K562 (cell line): ENCODE data around the gene RAB24. TPM values are rescaled to one million over a fixed set of nuclear protein-coding genes. Genes with fewer than 3 reads are reported as not detected.

Source experiments
- ATAC-seq: fragments of 200-7000 bp; cut with Tn5 transposase; 3 replicates; pipeline ENCODE4 v1.9.1; 2020; ENCODE audit warnings: moderate library complexity
- BruUV-seq: library from RNA; stranded (reverse); fragments of 400-500 nt; replicated peaks from 2 replicates; lab custom pipeline; 2021; lab: Mats Ljungman, UMichigan
- CTCF ChIA-PET: fragments of 300-600 bp; formaldehyde crosslinking; extraction: SDS; loops from one replicate; lab custom pipeline; 2021; ENCODE audit warnings: low intra/inter-chr PET ratio; lab: Yijun Ruan, JAX
- POLR2A ChIA-PET: fragments of 300-600, 350-650 bp; sonication (Branson Sonifier 250); formaldehyde crosslinking; extraction: SDS; loops from one replicate; lab custom pipeline; 2021; ENCODE audit warnings: antibody characterized with exemption, inconsistent platforms; lab: Yijun Ruan, JAX
- DNase-seq, 4 experiments: peaks; one replicate each; pipeline versions ENCODE4 v3.0.0 to v3.0.0-alpha.2; 2011 to 2018; ENCODE audit warnings: low spot score in 3 of 4, mixed read lengths in 3 of 4; ENCODE audit errors: extremely low read depth in 1 of 4
- FAIRE-seq: peaks from 2 replicates; lab custom pipeline; 2011; peaks lifted over from hg19 to GRCh38; lab: Jason Lieb, UNC
- H2AFZ ChIP-seq: 2 replicates; pipeline ENCODE4 v1.6.0; 2011; ENCODE audit warnings: low read depth, low read length, control low read depth, inconsistent platforms
- H3K27ac ChIP-seq: fragments of 200-600 bp; 3 replicates; pipeline ENCODE4 v1.8.0; 2011; ENCODE audit warnings: low read depth, mild to moderate bottlenecking, control low read depth, inconsistent platforms, low read length, moderate library complexity, mixed read lengths; ENCODE audit errors: extremely low read depth
- H3K27me3 ChIP-seq, 2 experiments: fragments of 300-600 bp in 1 of 2; 2 replicates in 1 of 2; 3 replicates in 1 of 2; pipeline versions ENCODE4 v1.6.0 to v1.8.0; 2011; ENCODE audit warnings: inconsistent platforms in 2 of 2, low read length in 2 of 2, mild to moderate bottlenecking in 1 of 2, mixed read lengths in 1 of 2, moderate library complexity in 1 of 2; ENCODE audit not compliant: control insufficient read depth in 2 of 2, insufficient read depth in 2 of 2
- H3K36me3 ChIP-seq: fragments of 300-600 bp; 3 replicates; pipeline ENCODE4 v1.8.0; 2011; ENCODE audit warnings: mild to moderate bottlenecking, low read length, inconsistent platforms; ENCODE audit not compliant: control insufficient read depth, insufficient read depth
- H3K4me1 ChIP-seq, 2 experiments: fragments of 200-600 bp in 1 of 2; replicated peaks in 1 of 2; 2 replicates in 1 of 2; 3 replicates in 1 of 2; pipeline versions ENCODE4 v1.5.1 to v1.8.0; 2011; ENCODE audit warnings: inconsistent platforms in 2 of 2, low read length in 2 of 2, mild to moderate bottlenecking in 1 of 2, mixed read lengths in 1 of 2, moderate library complexity in 1 of 2; ENCODE audit not compliant: control insufficient read depth in 2 of 2, insufficient read depth in 2 of 2
- H3K4me2 ChIP-seq: 2 replicates; pipeline ENCODE4 v1.6.1; 2011; ENCODE audit warnings: low read length, control low read depth, inconsistent platforms, mixed read lengths; ENCODE audit not compliant: insufficient read depth
- H3K4me3 ChIP-seq: fragments of 200-600 bp; sonication (generic), shearing (Covaris generic); 2 replicates; pipeline ENCODE4 v1.5.1; 2016; ENCODE audit warnings: control low read depth, inconsistent platforms
- H3K79me2 ChIP-seq: fragments of 200-600 bp; 3 replicates; pipeline ENCODE4 v1.8.0; 2011; ENCODE audit warnings: low read length, inconsistent platforms; ENCODE audit not compliant: control insufficient read depth, insufficient read depth
- H3K9ac ChIP-seq, 2 experiments: 2 replicates each; pipeline versions ENCODE4 v1.6.0 to v1.6.1; 2011; ENCODE audit warnings: low read depth in 2 of 2, low read length in 2 of 2, control low read depth in 1 of 2, inconsistent platforms in 1 of 2, mild to moderate bottlenecking in 1 of 2, mixed read lengths in 1 of 2; ENCODE audit not compliant: insufficient read depth in 1 of 2
- H3K9me1 ChIP-seq: one replicate; pipeline ENCODE4 v1.6.0; 2011; ENCODE audit warnings: inconsistent platforms, mild to moderate bottlenecking, low read length, moderate library complexity; ENCODE audit not compliant: control insufficient read depth, insufficient read depth
- H3K9me3 ChIP-seq: replicated peaks from 2 replicates; pipeline ENCODE4 v1.5.1; 2011; ENCODE audit warnings: low read depth, low read length, inconsistent platforms; ENCODE audit not compliant: control insufficient read depth, insufficient read depth
- H4K20me1 ChIP-seq: replicated peaks from 2 replicates; pipeline ENCODE4 v1.6.1; 2011; ENCODE audit warnings: low read length, inconsistent platforms, mixed read lengths; ENCODE audit not compliant: control insufficient read depth, insufficient read depth
- ARID1B ChIP-seq: fragments of 450-650 bp; IDR thresholded peaks from 2 replicates; pipeline ENCODE4 v1.6.1; 2016; ENCODE audit warnings: antibody characterized with exemption, mild to moderate bottlenecking, inconsistent platforms
- HIVEP1 ChIP-seq: fragments of 250-450 bp; sonication (Bioruptor Pico); IDR thresholded peaks from 2 replicates; pipeline ENCODE4 v1.4.0; 2020; ENCODE audit warnings: mild to moderate bottlenecking
- POLR2G ChIP-seq: fragments of 200-400 bp; formaldehyde crosslinking; IDR thresholded peaks from 2 replicates; pipeline ENCODE4 v1.6.1; 2017; ENCODE audit warnings: low read depth, mild to moderate bottlenecking, antibody characterized with exemption, low read length, moderate library complexity
- ZNF232 ChIP-seq: sonication (generic); formaldehyde crosslinking; IDR thresholded peaks from 2 replicates; pipeline ENCODE4 v1.8.0; 2022; ENCODE audit warnings: mild to moderate bottlenecking, missing genetic modification reagents
- WGBS: fragments of 100-300 bp; shearing (Covaris generic); methylation state at CpG from one replicate; pipeline ENCODE4 v1.1.6; 2016; ENCODE audit warnings: low coverage, mixed read lengths; ENCODE audit not compliant: insufficient coverage; ENCODE audit errors: missing lambda C conversion rate; 5-methylcytosine and 5-hydroxymethylcytosine counted together
- in situ Hi-C: fragments of 300-500 bp; cut with MboI; formaldehyde crosslinking; loops from 4 replicates; pipeline ENCODE4 v1.15.0; 2018; ENCODE audit warnings: inconsistent platforms, mixed read lengths
- intact Hi-C: fragments of 100-400 bp; cut with micrococcal nuclease; formaldehyde crosslinking; loops from 2 replicates; pipeline ENCODE4 v1.14.2; 2022
- polyA plus RNA-seq, 8 experiments: library from polyadenylated mRNA; depleted of rRNA in 4 of 8; stranded (reverse) in 5 of 8; unstranded in 3 of 8; fragments of >200 nt; fragmentation: Nextera tagmentation in 2 of 8; fragmentation: Illumina TruSeq in 1 of 8; extraction: Ambion mirVana in 2 of 8; extraction: Trizol in 1 of 8; gene quantifications; 2 replicates each; pipeline versions ENCODE4 v1.2.1 to v1.2.3, GENCODE V29; 2011 to 2014; ENCODE audit warnings: inconsistent platforms in 1 of 8, missing spikeins in 1 of 8
- total RNA-seq, 7 experiments: library from RNA; depleted of rRNA in 6 of 7; stranded (reverse); fragments of >200 nt in 6 of 7; fragmentation: Illumina TruSeq in 2 of 7; extraction: Trizol in 2 of 7; gene quantifications; 2 replicates each; pipeline versions ENCODE4 v1.2.1 to v1.2.3, GENCODE V29; 2011 to 2021; ENCODE audit warnings: low replicate concordance in 1 of 7
- TF ChIP-seq, protein P1 (sequence below): fragments of 250-450 bp; sonication (Bioruptor Pico); IDR thresholded peaks from 2 replicates; pipeline ENCODE4 v1.8.0; 2021; ENCODE audit warnings: mild to moderate bottlenecking, moderate library complexity

Gene RAB24
- total and polyA plus RNA-seq, 9 of the 15 experiments (the other 6 are each of a cell fraction or from before 2014, with no cell fraction given), result 13.9 to 107 (median 34.8) TPM

- 93% methylated on average over 13 of the region's 13 CpGs for WGBS
- intact Hi-C loops (no loop called here), in situ Hi-C loops (no loop called here)
- H3K9me3 ChIP-seq, result no peaks in the 10 kb centered on the region
- no peak overlapping the region for H2AFZ ChIP-seq
- H3K9ac ChIP-seq, result peak overlapping the region in 1 of 2 experiments; percentile 52; a peak in 2 of 4 replicates
- CTCF ChIA-PET, result no interaction called here
- POLR2A ChIA-PET, result interaction anchor here (0.8 to 1.8 kb wide), 5 partner anchors 13 to 28 kb away, joined by 3 to 5 read pairs (median 4); partner anchors contain the start of gene LMAN2
- H4K20me1 ChIP-seq, result no peaks in the 10 kb centered on the region
- H3K4me2 ChIP-seq, result no peak overlapping the region
- no peak overlapping the region for H3K4me3 ChIP-seq
- no peaks in the 10 kb centered on the region for H3K27me3 ChIP-seq
- H3K9me1 ChIP-seq, result no peaks in the 10 kb centered on the region
- no TSS peak for BruUV-seq
- no peak for DNase-seq
- FAIRE-seq, result no peak
- peaks cover 0 to 7% of the 10 kb centered on the region in 2 experiments; a peak in 1 of 5 replicates for H3K4me1 ChIP-seq
- TF ChIP-seq POLR2G (peak; percentile 53), HIVEP1 (no peak), ZNF232 (CRISPR knock-in tag) (no peak), ARID1B (no peak)
- TF ChIP-seq, protein P1, sequence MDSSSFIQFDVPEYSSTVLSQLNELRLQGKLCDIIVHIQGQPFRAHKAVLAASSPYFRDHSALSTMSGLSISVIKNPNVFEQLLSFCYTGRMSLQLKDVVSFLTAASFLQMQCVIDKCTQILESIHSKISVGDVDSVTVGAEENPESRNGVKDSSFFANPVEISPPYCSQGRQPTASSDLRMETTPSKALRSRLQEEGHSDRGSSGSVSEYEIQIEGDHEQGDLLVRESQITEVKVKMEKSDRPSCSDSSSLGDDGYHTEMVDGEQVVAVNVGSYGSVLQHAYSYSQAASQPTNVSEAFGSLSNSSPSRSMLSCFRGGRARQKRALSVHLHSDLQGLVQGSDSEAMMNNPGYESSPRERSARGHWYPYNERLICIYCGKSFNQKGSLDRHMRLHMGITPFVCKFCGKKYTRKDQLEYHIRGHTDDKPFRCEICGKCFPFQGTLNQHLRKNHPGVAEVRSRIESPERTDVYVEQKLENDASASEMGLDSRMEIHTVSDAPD, result no peak
- no peaks in the 10 kb centered on the region for H3K79me2 ChIP-seq
- ATAC-seq, result no peak
- H3K27ac ChIP-seq, result no peak overlapping the region
- H3K36me3 ChIP-seq, result peaks cover 85% of the 10 kb centered on the region; the same call in 2 of the 3 replicates
These were observed 29.4 kb upstream of the RAB24 start for GRCh38 chr5:177332896-177333260.
